Keratinocyte (primary cell): ENCODE measurements around the gene MTHFD1L. TPM values are rescaled to one million over a fixed set of nuclear protein-coding genes. Genes with fewer than 3 reads are reported as not detected.

Source experiments
- DNase-seq: peaks from one replicate; pipeline ENCODE4 v3.0.0-alpha.2; 2011; ENCODE audit warnings: low read depth, missing footprints, low spot score
- FAIRE-seq: peaks from 2 replicates; lab custom pipeline; 2011; peaks lifted over from hg19 to GRCh38; lab: Jason Lieb, UNC
- H2AFZ ChIP-seq: 2 replicates; pipeline ENCODE4 v1.6.0; 2012; ENCODE audit warnings: low read length, control low read depth, inconsistent platforms; ENCODE audit not compliant: control insufficient read depth
- H3K27ac ChIP-seq: 2 replicates; pipeline ENCODE4 v1.5.1; 2011; ENCODE audit warnings: low read length; ENCODE audit not compliant: control insufficient read depth, insufficient read depth
- H3K27me3 ChIP-seq: 3 replicates; pipeline ENCODE4 v1.6.0; 2011; ENCODE audit warnings: low read length; ENCODE audit not compliant: control insufficient read depth, insufficient read depth; ENCODE audit errors: extremely low read depth
- H3K36me3 ChIP-seq, 2 experiments: 2 replicates in 1 of 2; 3 replicates in 1 of 2; pipeline ENCODE4 v1.5.1; 2011; ENCODE audit warnings: low read length in 2 of 2, mild to moderate bottlenecking in 1 of 2; ENCODE audit not compliant: control insufficient read depth in 2 of 2, insufficient read depth in 2 of 2; ENCODE audit errors: extremely low read depth in 1 of 2
- H3K4me1 ChIP-seq: 3 replicates; pipeline ENCODE4 v1.5.1; 2011; ENCODE audit warnings: low read length; ENCODE audit not compliant: control insufficient read depth, insufficient read depth; ENCODE audit errors: extremely low read depth
- H3K4me2 ChIP-seq: 3 replicates; pipeline ENCODE4 v1.6.0; 2011; ENCODE audit warnings: low read depth, low read length; ENCODE audit not compliant: control insufficient read depth, insufficient read depth; ENCODE audit errors: extremely low read depth
- H3K4me3 ChIP-seq, 3 experiments: fragments of 200-600 bp in 1 of 3; sonication (generic) in 1 of 3; 2 replicates in 2 of 3; 3 replicates in 1 of 3; pipeline ENCODE4 v1.5.1; 2011 to 2016; ENCODE audit warnings: low read length in 3 of 3, mild to moderate bottlenecking in 3 of 3, control low read depth in 2 of 3, inconsistent platforms in 1 of 3, low read depth in 1 of 3, mixed read lengths in 1 of 3, mixed run types in 1 of 3, moderate library complexity in 1 of 3; ENCODE audit not compliant: control insufficient read depth in 2 of 3, insufficient read depth in 2 of 3; ENCODE audit errors: extremely low read depth in 1 of 3
- H3K79me2 ChIP-seq: 2 replicates; pipeline ENCODE4 v1.6.0; 2012; ENCODE audit warnings: low read length; ENCODE audit not compliant: control insufficient read depth, insufficient read depth
- H3K9ac ChIP-seq: 3 replicates; pipeline ENCODE4 v1.6.0; 2011; ENCODE audit warnings: low read length; ENCODE audit not compliant: control insufficient read depth, insufficient read depth; ENCODE audit errors: extremely low read depth
- H3K9me1 ChIP-seq: 3 replicates; pipeline ENCODE4 v1.6.0; 2011; ENCODE audit warnings: low read length; ENCODE audit not compliant: control insufficient read depth, insufficient read depth; ENCODE audit errors: extremely low read depth
- H3K9me3 ChIP-seq: 2 replicates; pipeline ENCODE4 v1.5.1; 2012; ENCODE audit warnings: low read depth, low read length; ENCODE audit not compliant: control insufficient read depth
- H4K20me1 ChIP-seq: 3 replicates; pipeline ENCODE4 v1.6.0; 2011; ENCODE audit warnings: low read length; ENCODE audit not compliant: control insufficient read depth, insufficient read depth; ENCODE audit errors: extremely low read depth
- CTCF ChIP-seq, 3 experiments: IDR thresholded peaks in 1 of 3; conservative IDR thresholded peaks in 1 of 3; optimal IDR thresholded peaks in 1 of 3; 2 replicates in 2 of 3; 3 replicates in 1 of 3; pipeline versions ENCODE3 to v1.5.1; 2011; ENCODE audit warnings: low read length in 3 of 3, mild to moderate bottlenecking in 3 of 3, moderate library complexity in 2 of 3, control low read depth in 1 of 3, inconsistent platforms in 1 of 3; ENCODE audit not compliant: insufficient read depth in 2 of 3; ENCODE audit errors: extremely low read depth in 1 of 3
- EZH2 ChIP-seq: IDR thresholded peaks from one replicate; pipeline ENCODE4 v1.6.1; 2012; ENCODE audit warnings: inconsistent platforms, mild to moderate bottlenecking, low read length, moderate library complexity
- dilution Hi-C: fragments of 300-500 bp; cut with MboI; formaldehyde crosslinking; loops from one replicate; pipeline ENCODE4 v1.7.0; 2020; ENCODE audit warnings: low sequenced_read_pairs; ENCODE audit not compliant: extremely low pct_ligation_motif_present
- polyA plus RNA-seq, 5 experiments: library from polyadenylated mRNA; depleted of rRNA in 3 of 5; stranded (reverse) in 3 of 5; stranded (forward) in 1 of 5; unstranded in 1 of 5; fragments of >200 nt; gene quantifications; 1 replicate in 1 of 5; 2 replicates in 3 of 5; 3 replicates in 1 of 5; pipeline versions ENCODE4 v1.2.1 to v1.2.3, GENCODE V29; 2011 to 2012; ENCODE audit warnings: missing spikeins in 2 of 5, low read depth in 1 of 5, low replicate concordance in 1 of 5

MTHFD1L gene
- polyA plus RNA-seq, 1 donor (not counting 4 experiments of a cell fraction or from before 2014, with no cell fraction given) = 38.0 TPM

DNA sequence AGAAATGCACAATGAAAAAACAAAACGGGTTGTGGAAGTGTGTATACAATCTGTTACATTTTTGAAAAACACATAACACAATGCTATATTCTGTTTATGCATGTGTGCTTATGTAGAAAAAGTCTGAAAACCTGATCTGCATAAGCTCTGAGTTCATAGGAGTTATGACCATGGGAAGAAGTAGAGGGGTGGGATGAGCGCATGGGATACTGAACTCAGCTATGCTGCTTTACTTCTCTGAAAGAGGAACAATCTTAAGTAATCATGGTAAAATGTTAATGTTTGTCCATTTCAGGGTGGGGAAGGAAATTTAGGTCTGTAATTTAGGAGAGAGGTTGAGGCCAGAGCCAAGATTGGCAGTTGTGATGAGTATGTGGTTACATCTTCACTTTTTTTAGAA lies 126.8 kb downstream of the MTHFD1L start:
- Histone ChIP-seq H3K79me2 (no peaks in the 10 kb centered on the region), H3K27me3 (no peaks in the 10 kb centered on the region), H2AFZ (no peak overlapping the region), H3K4me2 (no peak overlapping the region), H3K9me1 (no peaks in the 10 kb centered on the region), H3K36me3 (peaks cover 3 to 18% of the 10 kb centered on the region in 2 experiments), H3K9ac (no peak overlapping the region), H4K20me1 (no peaks in the 10 kb centered on the region), H3K4me3 (no peak overlapping the region), H3K9me3 (no peaks in the 10 kb centered on the region), H3K4me1 (no peaks in the 10 kb centered on the region), H3K27ac (no peak overlapping the region)
- TF ChIP-seq EZH2 = no peak
- no peak for TF ChIP-seq CTCF (optimal IDR thresholded peaks at IDR 0.05 in 1 of 3, IDR thresholded peaks at IDR 0.05 in 1 of 3, conservative IDR thresholded peaks at IDR 0.05 in 1 of 3; ENCODE audit: extremely low read depth in 1 of 3, insufficient read depth in 2 of 3, low read length in 3 of 3)
- FAIRE-seq (no peak), DNase-seq (no peak)
- dilution Hi-C loops = no loop called here

GRCh38 chr6:150992703-150993102 lies 127.2 kb downstream of the MTHFD1L start:
- H4K20me1 ChIP-seq = no peaks in the 10 kb centered on the region

More at GRCh38 chr6:150992703-150993102, 127.2 kb downstream of the MTHFD1L start:
- no peak overlapping the region for H2AFZ ChIP-seq
- H3K9me3 ChIP-seq = no peaks in the 10 kb centered on the region
- no peak overlapping the region for H3K9ac ChIP-seq
- FAIRE-seq (no peak), DNase-seq (no peak)
- dilution Hi-C loops = no loop called here
- H3K27me3 ChIP-seq = no peaks in the 10 kb centered on the region
- H3K4me3 ChIP-seq = no peak overlapping the region
- no peaks in the 10 kb centered on the region for H3K79me2 ChIP-seq
- no peak overlapping the region for H3K27ac ChIP-seq
- TF ChIP-seq CTCF (optimal IDR thresholded peaks at IDR 0.05 in 1 of 3, IDR thresholded peaks at IDR 0.05 in 1 of 3, conservative IDR thresholded peaks at IDR 0.05 in 1 of 3; ENCODE audit: extremely low read depth in 1 of 3, insufficient read depth in 2 of 3, low read length in 3 of 3) = no peak
- TF ChIP-seq EZH2 = no peak
- no peaks in the 10 kb centered on the region for H3K9me1 ChIP-seq
- H3K4me2 ChIP-seq = no peak overlapping the region
- no peaks in the 10 kb centered on the region for H3K4me1 ChIP-seq
- H3K36me3 ChIP-seq = peaks cover 3 to 15% of the 10 kb centered on the region in 2 experiments
